AG04449 (cell line): Measurements from ENCODE around the gene CNTN5.

Experiments used
- CTCF ChIA-PET: fragments of 350-600 bp; formaldehyde crosslinking; extraction: SDS; loops from one replicate; lab custom pipeline; 2021; ENCODE audit warnings: antibody characterized with exemption; lab: Yijun Ruan, JAX
- POLR2A ChIA-PET: fragments of 400-600, 350-600 bp; formaldehyde crosslinking; extraction: SDS; loops from one replicate; lab custom pipeline; 2020; ENCODE audit warnings: antibody characterized with exemption, inconsistent platforms; lab: Yijun Ruan, JAX
- DNase-seq: peaks from one replicate; pipeline ENCODE4 v3.0.0-alpha.2; 2010; ENCODE audit warnings: low read depth, low spot score
- H3K4me3 ChIP-seq: 2 replicates; pipeline ENCODE4 v1.5.1; 2011; ENCODE audit warnings: low read depth, mild to moderate bottlenecking, control low read depth, low read length
- TF ChIP-seq, protein P1 (sequence below): IDR thresholded peaks from one replicate; pipeline ENCODE4 v1.5.1; 2011; ENCODE audit warnings: mild to moderate bottlenecking, moderate library complexity, low read length, control low read depth, inconsistent platforms; ENCODE audit not compliant: insufficient read depth; ENCODE audit errors: missing control alignments

The CNTN5 gene

DNA sequence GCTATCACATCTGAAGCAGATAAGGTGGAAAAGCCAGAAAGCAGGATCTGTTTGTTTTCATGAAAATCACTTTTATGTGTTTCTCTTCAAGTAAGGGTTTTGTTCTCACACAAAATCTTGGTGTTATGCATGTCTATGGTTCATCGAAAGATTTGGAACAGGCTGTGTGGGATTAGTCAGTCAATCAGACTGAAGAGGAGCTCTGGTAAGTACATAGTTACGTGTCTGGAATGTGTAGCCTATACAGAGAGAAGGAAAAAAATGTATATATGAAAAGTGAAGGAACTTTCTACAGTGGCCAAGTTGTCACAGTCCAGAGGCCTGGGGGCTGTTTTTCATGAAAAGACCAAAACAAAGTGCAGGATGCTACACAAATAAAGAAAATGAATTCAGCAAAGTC, 156.7 kb downstream of the CNTN5 start:
- DNase-seq, result no peak
- H3K4me3 ChIP-seq, result no peak overlapping the region
- ChIA-PET POLR2A (no interaction called here), CTCF (no interaction called here)
- TF ChIP-seq, protein P1, sequence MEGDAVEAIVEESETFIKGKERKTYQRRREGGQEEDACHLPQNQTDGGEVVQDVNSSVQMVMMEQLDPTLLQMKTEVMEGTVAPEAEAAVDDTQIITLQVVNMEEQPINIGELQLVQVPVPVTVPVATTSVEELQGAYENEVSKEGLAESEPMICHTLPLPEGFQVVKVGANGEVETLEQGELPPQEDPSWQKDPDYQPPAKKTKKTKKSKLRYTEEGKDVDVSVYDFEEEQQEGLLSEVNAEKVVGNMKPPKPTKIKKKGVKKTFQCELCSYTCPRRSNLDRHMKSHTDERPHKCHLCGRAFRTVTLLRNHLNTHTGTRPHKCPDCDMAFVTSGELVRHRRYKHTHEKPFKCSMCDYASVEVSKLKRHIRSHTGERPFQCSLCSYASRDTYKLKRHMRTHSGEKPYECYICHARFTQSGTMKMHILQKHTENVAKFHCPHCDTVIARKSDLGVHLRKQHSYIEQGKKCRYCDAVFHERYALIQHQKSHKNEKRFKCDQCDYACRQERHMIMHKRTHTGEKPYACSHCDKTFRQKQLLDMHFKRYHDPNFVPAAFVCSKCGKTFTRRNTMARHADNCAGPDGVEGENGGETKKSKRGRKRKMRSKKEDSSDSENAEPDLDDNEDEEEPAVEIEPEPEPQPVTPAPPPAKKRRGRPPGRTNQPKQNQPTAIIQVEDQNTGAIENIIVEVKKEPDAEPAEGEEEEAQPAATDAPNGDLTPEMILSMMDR, result no peak

DNA sequence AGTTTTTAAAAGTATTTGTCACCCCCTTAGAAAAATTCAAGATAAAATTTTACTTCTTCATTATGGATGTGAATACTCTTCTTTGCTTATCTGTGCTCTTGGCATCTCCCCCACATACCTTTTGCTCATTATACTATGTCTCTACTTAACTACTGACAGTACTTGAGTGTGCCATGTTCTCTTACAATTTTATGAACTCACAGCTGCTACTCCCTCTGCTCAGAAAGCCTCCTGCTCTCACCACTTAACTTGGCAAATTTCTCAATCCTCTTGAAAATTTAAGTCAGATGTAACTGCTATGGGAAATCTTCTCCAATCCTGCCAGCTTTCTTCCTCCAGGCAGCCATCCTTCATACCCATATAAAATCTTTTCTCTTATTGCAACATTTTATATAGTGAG, 163.4 kb downstream of the CNTN5 start:
- ChIA-PET POLR2A (no interaction called here), CTCF (no interaction called here)
- DNase-seq, result no peak
- TF ChIP-seq, protein P1, result no peak
- H3K4me3 ChIP-seq, result no peak overlapping the region

DNA sequence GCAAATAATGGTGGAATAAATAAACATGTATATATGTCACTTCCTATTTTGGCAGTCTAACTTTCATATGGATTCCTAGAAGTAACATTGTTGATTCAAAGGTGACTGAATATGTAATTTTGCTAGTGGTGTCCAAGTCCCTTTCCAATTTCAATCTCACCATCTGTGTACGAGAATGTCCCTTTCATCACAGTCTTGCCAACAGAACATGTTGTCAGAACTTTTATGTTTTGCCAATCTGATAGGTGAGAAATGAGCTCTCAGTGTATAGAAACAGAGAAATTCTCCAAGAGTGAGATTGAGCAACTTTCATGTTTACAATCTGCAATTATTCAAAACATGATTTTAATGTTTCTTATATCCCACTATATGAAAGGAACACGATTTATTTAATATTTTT, 167.5 kb downstream of the CNTN5 start:
- TF ChIP-seq, protein P1, result no peak
- no peak for DNase-seq
- H3K4me3 ChIP-seq, result no peak overlapping the region
- ChIA-PET CTCF (no interaction called here), POLR2A (no interaction called here)

DNA sequence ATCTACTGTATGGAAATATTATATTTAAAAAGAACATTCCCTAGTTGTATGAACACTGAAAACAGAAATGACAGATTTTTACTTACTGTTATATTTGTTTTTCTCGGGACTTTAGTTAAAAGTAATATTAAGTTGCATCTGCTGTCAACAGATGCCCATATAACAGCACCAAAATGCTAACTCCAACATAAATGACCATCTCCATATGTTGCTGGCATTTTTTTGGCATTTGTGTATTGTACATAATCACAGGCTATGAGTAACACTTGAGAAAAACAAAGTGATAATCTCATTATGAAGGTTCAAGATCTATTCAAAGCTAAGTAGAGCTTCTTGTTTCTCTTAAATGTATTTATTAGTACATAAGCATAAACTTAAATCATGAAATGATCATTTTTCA, 172.0 kb downstream of the CNTN5 start:
- CTCF ChIA-PET, result no interaction called here
- no peak overlapping the region for H3K4me3 ChIP-seq
- TF ChIP-seq, protein P1, result no peak
- DNase-seq, result no peak
- POLR2A ChIA-PET, result no interaction called here

DNA sequence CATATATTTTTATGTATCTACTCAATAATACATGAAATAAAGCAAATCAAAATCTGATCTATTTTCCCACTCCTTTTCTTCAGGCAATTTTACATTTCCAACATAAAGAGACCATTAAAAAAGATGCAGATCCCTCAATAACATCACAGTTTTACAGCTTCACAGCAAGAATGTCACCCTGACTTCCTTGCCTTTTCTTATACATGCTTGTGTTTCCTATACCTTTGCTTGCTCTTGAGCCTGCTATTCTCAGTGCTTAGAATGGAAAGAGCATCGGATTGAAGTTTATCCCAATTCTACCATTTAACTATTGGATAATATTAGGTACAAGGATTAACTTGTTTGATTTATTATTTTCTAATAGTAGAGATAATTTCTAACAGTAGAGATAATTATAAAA, 176.7 kb downstream of the CNTN5 start:
- ChIA-PET CTCF (no interaction called here), POLR2A (no interaction called here)

DNA sequence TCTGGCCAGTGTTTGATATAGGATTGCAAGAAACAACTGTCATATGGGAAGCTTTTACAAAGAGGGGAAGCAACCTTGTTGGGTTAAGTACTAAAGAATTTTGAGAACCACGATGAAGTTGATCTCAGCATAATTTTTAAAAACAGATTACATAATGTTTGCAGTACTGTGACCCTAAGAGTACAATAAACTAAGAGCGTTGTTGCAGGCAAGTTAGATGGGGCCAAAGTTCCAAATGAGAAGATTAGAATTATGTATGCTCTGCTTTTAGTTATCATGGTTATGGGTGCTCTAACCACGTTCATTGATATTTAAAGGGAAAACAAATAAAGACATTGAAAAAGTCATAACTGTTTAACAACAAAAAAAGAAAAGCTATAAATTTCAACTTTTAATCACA, 177.5 kb downstream of the CNTN5 start:
- no peak overlapping the region for H3K4me3 ChIP-seq
- ChIA-PET CTCF (no interaction called here), POLR2A (no interaction called here)
- TF ChIP-seq, protein P1, result no peak
- DNase-seq, result no peak

More for the DNA sequence above, 176.7 kb downstream of the CNTN5 start:
- DNase-seq, result no peak
- H3K4me3 ChIP-seq, result no peak overlapping the region
- TF ChIP-seq, protein P1, result no peak
